Dedifferentiated amniotic fluid mesenchymal stem cell (primary cell): ENCODE results near the gene MARCHF10.
"Not testable (repeated sequence)": the region's sequence is repeated elsewhere in the genome, so short reads cannot be mapped to it uniquely, and the experiment has no call there.

Source experiments
- DNase-seq: peaks from one replicate; pipeline ENCODE4 v3.0.0-alpha.2; 2016; ENCODE audit errors: extremely low spot score

The MARCHF10 gene

DNA sequence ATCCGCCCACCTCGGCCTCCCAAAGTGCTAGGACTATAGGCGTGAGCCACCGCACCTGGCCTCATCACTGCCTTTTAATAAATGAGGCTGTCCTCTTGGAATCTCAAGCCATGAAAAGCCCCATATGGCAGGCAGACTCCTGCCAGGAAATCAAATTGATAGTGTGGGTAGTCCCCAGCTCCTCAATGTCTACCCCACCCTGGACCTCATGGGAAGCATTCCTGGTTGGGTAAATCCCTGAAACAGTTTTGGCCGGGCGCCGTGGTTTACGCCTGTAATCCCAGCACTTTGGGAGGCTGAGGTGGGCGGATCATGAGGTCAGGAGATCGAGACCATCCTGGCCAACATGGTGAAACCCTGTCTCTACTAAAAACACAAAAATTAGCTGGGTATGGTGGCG lies 109.7 kb downstream of the MARCHF10 start:
- DNase-seq = not testable (repeated sequence)

DNA sequence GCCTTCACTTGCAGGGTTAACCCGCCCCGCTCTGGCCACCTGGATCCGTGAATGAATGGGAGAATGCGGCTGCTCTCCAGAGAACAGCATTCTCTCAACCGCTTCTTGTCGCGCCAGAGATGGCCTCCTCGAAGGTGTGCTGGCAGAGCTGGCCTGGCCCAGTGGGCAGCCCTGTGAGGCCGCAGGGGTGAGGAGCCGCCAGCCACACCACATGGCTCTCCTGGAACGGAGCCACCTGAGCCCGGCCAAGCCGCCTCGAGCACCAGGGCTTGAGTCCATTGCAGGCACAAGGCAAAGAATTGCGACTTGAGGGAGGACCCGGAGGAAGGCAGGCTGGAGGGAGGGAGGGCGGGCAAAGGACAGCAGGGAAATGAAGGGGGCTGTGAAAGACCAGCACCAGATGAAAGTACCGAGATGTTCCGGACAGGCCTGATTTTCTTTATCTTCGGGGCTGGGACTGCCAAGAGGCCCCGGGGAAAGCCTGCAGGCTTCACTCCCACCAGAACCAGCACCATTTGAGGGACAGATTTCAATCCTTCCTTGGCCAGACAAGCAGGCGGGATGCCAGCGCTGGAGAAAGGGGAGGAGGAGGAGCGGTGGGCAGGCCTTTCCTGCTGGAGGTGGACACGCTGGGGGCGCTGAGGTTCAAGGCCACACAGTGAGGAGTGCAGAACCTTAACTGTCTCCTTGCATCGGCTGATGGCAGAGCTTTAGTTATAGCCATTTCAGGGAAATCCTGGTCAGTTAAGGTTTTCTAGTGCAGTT lies 111.2 kb downstream of the MARCHF10 start:
- DNase-seq = no peak

DNA sequence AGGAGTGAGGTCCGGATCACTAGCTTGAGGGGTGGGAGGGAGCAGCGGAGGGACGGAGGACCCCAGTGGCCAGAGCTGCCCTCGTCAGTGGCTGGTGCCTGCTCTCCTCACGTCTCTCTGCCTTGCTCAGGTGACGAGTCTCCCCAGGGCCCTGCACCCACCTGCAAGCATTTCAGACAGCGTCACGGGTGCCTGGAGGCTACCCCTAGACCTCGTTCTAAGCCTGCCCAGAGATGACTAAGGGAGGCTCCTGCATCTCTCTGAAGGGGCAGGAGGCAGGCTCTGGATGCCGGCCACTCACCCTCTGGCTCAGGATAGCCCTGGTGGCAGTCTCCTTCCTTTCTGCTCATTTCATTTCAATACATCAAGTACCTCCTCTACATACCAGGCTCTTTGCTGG lies 111.9 kb downstream of the MARCHF10 start:
- no peak for DNase-seq

DNA sequence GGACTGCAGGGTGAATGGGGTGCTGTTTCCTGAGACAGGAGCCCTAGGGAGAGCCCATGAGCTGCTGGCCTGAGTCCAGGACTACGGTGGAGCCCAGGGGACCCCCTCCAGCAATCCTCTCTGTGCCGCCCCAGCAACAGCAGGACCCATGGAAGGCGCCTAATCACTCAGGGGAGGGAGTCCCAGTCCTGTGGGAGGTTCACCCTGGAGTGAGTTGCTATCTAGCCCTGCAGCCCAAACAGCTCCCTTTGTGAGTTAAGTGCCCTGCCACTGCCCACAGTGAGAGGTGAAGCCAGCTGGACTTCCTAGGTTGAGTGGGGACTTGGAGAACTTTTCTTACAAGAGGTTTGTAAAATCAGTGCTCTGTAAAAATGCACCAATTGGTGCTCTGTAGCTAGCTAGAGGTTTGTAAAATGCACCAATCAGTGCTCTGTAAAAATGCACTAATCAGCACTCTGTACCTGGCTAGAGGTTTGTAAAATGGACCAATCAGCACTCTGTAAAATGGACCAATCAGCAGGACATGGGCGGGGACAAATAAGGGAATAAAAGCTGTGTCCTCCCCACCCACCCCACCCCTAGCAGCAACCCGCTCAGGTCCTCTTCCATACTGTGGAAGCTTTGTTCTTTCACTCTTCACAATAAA lies 112.9 kb downstream of the MARCHF10 start:
- DNase-seq = not testable (repeated sequence)

DNA sequence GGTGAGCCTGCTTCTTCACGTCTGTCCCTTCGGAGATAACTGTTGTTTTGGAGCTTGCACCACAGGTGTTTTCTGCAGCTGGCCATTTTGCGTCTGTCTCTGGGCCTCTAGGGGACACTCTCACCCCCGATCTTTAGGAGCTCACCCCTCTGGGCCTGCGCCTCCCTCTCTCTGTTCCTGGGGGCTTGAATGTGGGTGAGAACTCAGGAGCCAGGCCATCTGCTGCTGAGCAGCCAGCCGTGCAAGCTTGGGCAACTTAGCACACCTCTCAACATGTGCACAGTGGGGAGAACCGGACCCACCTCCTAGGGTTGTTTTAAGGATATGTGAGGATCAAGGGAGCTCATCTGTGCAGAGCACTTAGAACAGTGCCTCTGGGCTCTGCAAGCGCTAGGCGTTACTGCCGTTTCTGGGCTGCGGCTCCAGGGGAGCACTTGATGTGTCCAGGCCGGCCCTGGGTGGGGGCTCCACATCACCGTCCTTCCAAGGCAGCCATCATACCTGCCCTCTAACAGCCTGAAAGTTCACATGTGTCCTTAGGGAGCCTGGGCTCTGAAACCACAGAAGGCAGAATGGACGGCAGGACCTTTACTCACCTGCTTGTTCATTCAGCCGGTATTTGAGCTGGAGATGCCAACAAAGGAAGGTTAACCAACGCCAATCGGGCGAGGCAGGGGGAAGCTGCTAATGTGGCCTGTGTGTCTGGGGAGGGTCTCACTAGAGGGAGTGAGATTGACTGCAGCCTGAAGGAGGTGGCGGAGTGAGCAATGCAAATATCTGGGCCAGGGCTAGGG lies 114.3 kb downstream of the MARCHF10 start:
- DNase-seq = no peak

DNA sequence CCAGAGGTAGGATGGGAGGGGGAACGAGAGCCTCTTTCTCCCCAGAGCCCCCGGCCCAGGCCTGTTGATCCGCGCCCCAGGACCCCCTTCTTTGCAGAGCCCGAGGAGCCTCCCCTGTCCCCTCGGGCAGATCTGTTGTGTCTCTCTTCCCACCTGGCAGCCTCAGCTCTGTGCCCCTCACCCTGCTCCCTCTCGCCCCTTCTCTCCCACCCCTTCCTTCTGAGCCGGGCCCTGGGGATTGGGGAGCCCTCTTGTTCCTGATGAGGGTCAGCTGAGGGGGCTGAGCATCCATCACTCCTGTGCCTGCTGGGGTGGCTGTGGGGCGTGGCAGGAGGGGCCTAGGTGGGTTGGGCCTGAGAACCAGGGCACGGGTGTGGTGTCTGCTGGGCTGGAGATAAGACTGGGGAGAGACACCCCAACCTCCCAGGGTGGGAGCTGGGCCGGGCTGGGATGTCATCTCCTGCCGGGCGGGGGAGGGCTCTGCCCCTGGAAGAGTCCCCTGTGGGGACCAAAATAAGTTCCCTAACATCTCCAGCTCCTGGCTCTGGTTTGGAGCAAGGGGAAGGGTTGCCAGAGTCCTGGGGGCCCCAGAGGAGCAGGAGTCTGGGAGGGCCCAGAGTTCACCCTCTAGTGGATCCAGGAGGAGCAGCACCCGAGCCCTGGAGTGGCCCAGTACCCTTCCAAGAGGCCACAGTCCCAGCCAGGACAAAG lies 115.2 kb downstream of the MARCHF10 start:
- DNase-seq = no peak

DNA sequence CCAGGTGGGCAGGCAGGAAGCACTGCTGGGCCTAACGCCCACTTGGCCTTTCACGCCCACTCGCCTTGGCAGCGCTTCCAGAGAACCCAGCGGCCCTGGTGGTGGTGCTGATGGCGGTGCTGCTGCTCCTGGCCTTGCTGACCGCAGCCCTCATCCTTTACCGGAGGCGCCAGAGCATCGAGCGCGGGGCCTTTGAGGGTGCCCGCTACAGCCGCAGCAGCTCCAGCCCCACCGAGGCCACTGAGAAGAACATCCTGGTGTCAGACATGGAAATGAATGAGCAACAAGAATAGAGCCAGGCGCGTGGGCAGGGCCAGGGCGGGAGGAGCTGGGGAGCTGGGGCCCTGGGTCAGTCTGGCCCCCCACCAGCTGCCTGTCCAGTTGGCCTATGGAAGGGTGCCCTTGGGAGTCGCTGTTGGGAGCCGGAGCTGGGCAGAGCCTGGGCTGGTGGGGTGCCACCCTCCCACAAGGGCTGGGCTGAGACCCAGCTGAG lies 115.9 kb downstream of the MARCHF10 start:
- no peak for DNase-seq

DNA sequence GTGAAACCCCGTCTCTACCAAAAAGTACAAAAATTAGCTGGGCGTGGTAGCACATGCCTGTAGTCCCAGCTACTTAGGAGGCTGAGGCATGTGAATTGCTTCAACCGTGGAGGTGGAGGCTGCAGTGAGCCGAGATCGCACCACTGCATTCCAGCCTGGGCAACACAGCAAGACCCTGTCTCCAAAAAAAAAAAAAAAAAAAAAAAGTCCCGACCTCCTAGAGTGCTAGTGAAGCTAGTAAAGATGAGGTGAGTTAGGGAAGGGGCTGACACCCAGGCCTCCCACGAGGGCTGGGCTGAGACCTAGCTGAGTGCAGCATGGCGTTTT lies 116.6 kb downstream of the MARCHF10 start:
- DNase-seq = not testable (repeated sequence)

DNA sequence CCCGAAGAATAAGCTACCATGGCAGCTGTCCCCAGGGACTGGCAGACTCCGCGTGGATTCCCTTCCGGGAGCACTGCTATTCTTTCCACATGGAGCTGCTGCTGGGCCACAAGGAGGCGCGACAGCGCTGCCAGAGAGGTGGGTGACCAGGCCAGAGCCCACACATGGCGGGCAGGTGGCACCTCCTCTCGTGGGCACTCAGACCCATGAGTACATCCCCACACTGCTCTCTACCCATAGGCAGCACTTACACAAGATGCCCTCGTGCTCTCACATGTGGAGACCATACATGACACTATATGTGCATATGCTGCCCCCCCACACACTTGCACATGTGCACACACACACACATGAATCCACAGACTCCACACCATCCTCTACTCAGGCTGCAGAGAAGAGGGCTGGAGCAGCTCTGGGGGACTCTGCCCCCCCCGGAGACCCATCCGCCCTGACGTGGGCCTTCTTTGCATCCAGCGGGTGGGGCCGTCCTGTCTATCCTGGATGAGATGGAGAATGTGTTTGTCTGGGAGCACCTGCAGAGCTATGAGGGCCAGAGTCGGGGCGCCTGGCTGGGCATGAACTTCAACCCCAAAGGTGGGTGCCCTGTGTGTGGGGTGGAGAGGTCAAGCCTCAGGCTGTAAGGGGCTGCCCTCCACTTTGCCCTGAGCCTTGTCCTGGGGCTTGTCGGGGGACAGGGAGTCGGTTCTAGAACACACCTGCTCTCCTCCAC lies 117.8 kb downstream of the MARCHF10 start:
- no peak for DNase-seq

DNA sequence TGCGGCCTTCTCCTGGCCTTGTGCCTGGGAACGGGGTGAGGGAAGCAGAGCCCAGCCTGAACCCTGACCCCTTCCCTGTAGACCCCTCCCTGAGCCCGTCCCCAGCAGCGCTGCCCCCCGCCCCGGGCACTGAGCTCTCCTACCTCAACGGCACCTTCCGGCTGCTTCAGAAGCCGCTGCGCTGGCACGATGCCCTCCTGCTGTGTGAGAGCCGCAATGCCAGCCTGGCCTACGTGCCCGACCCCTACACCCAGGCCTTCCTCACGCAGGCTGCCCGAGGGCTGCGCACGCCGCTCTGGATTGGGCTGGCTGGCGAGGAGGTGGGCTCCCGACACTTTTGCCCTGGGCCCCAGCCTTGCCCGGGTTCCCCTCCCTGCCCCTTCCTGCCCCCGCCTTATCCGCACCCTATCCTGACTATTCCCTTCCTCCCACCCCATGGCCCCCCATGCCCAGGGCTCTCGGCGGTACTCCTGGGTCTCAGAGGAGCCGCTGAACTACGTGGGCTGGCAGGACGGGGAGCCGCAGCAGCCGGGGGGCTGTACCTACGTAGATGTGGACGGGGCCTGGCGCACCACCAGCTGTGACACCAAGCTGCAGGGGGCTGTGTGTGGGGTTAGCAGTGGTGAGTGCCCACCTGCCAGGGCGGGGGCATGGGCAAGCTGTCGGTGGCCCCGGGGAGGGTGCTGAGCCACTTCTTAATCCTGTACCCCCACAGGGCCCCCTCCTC lies 118.5 kb downstream of the MARCHF10 start:
- DNase-seq = no peak

DNA sequence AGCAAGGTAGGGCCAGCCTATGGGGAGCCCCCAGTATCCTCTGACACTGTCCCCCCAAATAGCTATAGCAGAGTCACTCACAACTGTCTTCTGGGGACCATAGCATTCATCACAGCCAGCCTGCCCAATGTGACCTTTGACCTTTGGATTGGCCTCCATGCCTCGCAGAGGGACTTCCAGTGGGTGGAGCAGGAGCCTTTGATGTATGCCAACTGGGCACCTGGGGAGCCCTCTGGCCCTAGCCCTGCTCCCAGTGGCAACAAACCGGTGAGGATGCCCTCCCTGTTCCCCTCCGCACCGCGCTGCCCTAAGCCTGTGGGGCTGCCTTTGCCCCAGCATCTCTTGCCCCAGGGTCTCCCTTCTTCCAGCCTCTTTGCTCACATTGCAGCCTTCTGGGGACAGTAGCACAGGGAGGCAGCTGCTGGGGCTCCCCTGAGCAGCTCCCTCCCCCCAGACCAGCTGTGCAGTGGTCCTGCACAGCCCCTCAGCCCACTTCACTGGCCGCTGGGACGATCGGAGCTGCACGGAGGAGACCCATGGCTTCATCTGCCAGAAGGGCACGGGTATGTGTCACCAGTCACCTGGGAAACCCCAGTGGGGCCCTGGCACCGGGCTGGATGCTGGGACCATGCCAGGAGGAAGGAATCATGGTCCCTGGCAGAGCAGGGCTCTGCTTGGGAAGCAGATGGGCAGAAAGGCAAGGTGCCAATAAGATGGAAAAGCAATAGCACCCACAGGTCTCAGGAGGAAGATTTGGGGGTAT lies 119.5 kb downstream of the MARCHF10 start:
- DNase-seq = no peak

DNA sequence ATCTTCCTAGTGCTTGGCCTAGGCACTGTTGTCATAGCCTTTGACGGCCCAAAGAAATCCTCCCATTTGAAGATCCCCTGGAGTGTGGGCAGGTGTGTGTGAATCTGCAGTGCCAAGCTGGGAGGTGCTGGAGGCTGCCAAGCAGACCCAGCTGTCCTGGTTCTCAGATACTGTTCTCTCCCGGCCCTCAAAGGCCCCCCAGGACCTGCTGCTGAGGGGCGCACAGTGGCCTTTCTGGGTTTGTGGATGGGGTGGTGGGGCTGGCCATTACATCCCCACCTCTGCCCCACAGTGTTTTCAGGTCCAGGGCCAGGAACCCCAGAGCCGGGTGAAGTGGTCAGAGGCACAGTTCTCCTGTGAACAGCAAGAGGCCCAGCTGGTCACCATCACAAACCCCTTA lies 120.1 kb downstream of the MARCHF10 start:
- no peak for DNase-seq

DNA sequence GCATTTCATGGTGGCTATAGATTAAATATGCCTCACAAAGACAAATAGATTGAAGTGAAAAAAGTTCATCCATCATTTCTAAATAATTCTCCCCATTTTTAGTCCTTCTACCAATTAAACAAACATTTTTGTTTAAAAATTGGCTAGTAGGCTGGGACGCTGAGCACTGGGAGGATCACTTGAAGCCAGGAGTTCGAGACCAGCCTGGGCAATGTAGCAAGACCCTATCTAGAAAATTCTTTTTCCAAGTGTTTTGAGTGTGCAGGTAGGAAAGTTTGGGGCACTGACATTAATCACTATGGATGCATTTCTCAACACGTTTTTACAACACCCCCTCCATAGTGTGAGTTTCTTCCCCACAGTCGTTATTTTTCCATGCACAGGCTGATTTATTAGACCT lies 123.9 kb downstream of the MARCHF10 start:
- DNase-seq = no peak

DNA sequence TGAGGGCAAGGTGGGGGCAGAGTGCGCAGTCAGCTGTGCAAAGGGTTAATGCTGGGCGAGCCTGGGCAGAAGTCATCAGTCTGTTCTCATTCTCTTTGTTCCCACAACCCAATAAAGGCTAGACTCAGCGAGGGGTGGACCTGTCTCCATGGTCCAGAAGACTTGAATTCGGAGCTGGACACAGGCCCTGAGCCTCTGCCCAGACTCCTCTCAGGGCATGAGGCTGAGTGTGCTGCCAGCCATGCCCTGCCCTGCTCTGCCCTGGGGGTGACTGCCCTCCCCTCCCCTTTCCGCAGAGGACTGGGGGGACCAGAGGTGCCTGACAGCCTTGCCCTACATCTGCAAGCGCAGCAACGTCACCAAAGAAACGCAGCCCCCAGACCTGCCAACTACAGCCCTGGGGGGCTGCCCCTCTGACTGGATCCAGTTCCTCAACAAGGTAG lies 126.2 kb downstream of the MARCHF10 start:
- DNase-seq = no peak

DNA sequence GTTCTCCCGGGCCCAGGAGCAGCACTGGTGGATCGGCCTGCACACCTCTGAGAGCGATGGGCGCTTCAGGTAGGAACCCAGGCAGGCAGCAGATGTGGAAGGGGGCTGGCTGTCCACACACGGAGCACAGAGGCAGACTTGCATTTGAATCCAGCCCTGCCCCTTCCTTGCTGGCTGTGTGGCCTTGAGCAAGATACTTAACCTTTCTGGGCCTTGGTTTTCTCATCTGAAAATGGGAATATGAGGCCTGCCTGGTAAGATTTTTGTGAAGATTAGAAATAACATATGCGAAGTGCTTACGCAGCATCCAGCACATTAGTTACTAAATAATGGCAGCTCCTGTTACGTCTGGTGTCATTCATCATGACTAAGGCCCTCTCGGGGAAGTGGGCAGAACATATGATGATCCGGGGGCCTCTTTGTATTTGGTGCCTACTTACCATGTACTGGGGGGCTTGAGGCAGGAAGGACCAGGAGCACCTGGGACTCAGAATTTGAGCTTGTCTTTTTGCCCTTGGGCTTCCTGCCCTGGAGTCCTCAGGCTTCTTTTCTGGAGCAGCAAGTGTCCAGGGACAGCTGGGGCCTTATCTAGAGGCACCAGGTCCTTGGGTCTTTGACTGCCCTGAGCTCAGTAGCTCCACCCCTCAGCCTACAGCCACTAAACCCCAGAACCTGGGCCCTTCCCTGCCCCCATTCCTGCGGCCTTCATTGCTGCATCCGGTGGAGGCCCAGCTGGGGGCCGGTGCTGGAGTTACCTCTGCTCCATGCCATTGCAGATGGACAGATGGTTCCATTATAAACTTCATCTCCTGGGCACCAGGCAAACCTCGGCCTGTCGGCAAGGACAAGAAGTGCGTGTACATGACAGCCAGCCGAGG lies 126.8 kb downstream of the MARCHF10 start:
- DNase-seq = no peak

DNA sequence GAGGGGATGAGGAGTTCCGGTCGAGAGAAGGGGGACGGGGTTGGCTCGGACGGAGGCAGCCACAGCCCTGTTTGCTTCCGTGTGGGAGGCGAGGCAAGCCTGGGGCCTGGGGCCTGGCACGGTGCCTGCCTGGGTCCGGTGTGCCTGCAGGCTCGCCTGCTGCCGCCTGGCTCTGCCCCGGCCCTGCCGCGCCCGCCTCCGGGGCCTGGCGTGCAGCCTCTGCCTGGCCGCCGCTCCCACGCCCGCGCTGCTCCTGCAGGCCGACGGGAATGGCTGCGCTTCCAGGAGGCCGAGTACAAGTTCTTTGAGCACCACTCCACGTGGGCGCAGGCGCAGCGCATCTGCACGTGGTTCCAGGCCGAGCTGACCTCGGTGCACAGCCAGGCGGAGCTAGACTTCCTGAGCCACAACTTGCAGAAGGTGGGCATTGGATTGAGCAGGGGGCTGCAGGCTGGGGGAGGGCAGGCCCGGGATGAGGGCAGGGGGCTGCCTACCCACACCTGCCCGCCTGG lies 127.5 kb downstream of the MARCHF10 start:
- no peak for DNase-seq

DNA sequence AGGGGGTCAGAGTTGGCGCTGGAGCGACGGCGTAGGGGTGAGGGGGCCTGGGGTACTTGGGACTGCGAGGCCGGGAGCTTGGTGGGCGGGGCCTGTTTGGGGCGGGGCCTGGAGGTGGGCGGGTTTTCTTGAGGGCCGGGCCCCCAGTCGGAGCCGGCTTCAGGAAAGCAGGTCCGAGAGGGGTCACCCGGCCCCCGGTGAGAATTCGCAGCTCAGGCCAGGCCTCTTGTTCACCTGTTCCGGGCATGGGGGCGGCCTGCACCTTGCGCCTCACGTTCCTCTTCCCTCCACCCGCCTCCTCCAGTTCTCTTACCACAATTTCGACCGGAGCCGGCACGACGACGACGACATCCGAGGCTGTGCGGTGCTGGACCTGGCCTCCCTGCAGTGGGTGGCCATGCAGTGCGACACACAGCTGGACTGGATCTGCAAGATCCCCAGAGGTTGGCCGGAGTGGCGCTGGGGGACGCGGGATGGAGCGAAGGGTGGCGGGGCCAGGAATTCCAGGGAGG lies 128.2 kb downstream of the MARCHF10 start:
- no peak for DNase-seq

DNA sequence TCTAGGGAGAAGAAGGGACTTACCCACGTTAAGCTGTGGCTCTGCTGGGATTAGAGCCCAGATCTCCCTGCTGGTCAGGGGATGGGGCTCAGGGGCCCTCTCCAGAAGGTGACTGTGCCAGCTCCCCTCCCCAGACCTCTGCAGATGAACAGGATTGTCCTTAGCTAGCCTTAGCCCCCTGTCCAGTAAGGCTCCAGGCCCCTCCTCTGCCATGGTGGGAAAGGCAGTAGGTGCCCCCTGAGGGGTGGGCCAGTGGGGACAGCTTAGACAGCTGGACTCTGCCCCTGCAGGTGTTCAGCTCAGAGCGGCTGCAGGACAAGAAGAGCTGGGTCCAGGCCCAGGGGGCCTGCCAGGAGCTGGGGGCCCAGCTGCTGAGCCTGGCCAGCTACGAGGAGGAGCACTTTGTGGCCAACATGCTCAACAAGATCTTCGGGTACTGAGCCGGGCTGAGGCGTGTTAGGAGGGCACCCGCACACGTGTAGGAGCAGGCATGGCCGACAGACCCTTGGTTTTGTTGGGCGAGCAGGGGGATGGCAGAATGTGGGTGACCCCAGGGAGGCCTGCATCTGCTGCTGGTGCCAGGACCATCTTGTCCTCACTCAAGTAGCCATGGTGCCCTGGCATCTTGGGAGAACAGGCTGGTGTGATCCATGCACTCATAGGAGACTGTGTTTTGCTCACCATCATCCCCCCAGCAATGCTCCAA lies 129.7 kb downstream of the MARCHF10 start:
- DNase-seq = no peak
